ENCODE results near the gene WDR4. TPM values are rescaled to one million over a fixed set of nuclear protein-coding genes. Genes with fewer than 3 reads are reported as not detected.
A peak's percentile ranks its signal among the peaks of the same experiment; 100 is the strongest.

Gene WDR4
- total RNA-seq, 1 experiment from 2014 or later, result 15.3 TPM

DNA sequence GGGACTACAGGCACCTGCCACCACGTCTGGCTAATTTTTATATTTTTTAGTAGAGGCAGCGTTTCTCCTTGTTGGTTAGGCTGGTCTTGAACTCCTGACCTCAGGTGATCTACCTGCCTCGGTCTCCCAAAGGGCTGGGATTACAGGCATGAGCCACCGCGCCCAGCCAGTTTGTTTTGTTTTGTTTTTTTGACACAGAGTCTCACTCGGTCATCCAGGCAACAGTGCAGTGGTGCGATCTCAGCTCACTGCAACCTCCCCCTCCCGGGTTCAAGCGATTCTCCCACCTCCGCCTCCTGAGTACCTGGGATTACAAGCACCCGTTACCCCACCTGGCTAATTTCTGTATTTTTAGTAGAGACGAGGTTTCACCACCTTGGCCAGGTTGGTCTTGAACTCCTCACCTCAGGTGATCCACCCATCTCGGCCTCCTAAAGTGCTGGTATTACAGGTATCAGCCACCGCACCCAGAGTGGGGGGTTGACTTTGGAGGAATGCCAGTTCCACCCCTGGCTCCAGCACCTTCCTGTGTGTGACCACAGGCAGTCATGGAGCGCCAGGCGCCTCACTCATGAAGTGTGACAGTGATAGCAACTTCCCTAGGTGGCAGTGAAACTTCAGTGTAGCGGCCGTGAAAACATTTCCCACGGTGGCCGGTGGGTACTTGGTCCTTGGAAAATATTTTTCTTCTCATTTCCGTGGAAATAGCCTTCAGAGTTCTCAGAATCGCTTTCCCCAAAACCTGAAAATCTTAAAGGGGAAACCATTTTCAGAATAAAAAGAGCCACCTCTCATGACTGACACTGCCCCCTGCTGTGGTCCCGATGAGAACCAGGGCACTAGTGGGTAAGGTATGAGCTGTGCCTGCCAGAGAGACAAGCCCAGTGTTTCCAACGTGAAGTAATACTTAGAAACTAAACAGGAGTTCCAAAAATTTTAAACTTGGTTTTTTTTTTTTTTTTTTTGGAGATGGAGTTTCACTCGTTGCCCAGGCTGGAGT is 48.6 kb downstream of the WDR4 start:
- Histone ChIP-seq H3K4me3 (ENCODE audit: low read length) (no peak overlapping the region), H3K9me2 (replicated peaks; ENCODE audit: insufficient read depth, low read length) (no peaks in the 10 kb centered on the region), H3K79me2 (ENCODE audit: low read length) (no peaks in the 10 kb centered on the region), H2AFZ (ENCODE audit: low read length) (no peak overlapping the region), H3K27ac (ENCODE audit: low read length) (no peak overlapping the region), H3K27me3 (ENCODE audit: low read length) (no peaks in the 10 kb centered on the region), H3K9ac (ENCODE audit: low read length) (no peak overlapping the region), H3K36me3 (ENCODE audit: insufficient read depth, low read length) (no peaks in the 10 kb centered on the region), H3K4me1 (ENCODE audit: low read length) (peaks cover 6% of the 10 kb centered on the region), H3K9me3 (ENCODE audit: low read length) (no peaks in the 10 kb centered on the region), H4K20me1 (ENCODE audit: insufficient read depth, low read depth, low read length) (peaks cover 4% of the 10 kb centered on the region; the same call in 1 of the 2 replicates), H3K4me2 (ENCODE audit: low read depth, low read length, poor library complexity, severe bottlenecking) (no peak overlapping the region)
- peak; percentile 64 for DNase-seq

DNA sequence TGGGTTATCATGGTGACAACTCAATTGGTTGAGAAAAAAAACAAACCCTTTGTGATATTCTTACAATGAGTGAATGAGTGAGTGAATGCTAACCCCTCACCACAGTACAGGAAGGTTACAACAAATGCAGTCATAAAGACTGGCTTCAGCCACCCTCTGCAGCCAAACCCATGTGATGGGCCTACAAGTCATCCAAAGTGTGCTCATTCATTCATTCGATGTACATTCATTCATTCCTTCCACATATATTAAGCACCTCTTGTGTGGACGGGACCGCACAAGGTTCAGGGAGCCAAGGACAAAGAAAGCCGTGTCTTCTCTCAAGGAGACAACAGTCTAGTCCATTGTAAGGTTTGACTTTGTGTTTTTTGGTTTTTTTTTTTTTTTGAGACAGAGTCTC is 49.4 kb downstream of the WDR4 start:
- no peak overlapping the region for H3K4me2 ChIP-seq (ENCODE audit: low read depth, low read length, poor library complexity, severe bottlenecking)
- no peak overlapping the region for H2AFZ ChIP-seq (ENCODE audit: low read length)
- H3K9me3 ChIP-seq (ENCODE audit: low read length), result no peaks in the 10 kb centered on the region
- no peaks in the 10 kb centered on the region for H3K27me3 ChIP-seq (ENCODE audit: low read length)
- no peaks in the 10 kb centered on the region for H3K9me2 ChIP-seq (replicated peaks; ENCODE audit: insufficient read depth, low read length)
- no peaks in the 10 kb centered on the region for H3K36me3 ChIP-seq (ENCODE audit: insufficient read depth, low read length)
- H3K27ac ChIP-seq (ENCODE audit: low read length), result no peak overlapping the region
- H3K9ac ChIP-seq (ENCODE audit: low read length), result no peak overlapping the region
- H4K20me1 ChIP-seq (ENCODE audit: insufficient read depth, low read depth, low read length), result peaks cover 4% of the 10 kb centered on the region; the same call in 1 of the 2 replicates
- H3K79me2 ChIP-seq (ENCODE audit: low read length), result no peaks in the 10 kb centered on the region
- peak; percentile 48 for DNase-seq
- H3K4me3 ChIP-seq (ENCODE audit: low read length), result no peak overlapping the region
- H3K4me1 ChIP-seq (ENCODE audit: low read length), result peaks cover 6% of the 10 kb centered on the region

DNA sequence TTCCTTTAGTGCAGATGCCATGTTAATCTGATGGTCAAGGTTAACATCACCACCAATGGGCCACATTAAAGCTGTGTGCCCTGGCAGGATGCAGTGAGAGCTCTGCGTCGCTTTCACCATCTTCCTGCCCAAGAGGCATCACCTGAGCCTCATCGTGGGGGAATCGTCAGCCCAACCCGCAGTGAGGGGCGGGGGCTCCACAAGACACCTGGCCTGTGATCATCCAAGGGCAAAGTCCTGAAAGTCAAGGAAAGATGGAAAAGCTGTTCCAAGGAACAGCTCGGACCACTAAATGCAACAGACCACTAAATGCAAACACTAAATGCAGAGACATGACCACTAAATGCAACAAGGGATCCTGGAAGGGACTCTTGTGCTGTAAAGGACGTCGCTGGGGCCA is 49.9 kb downstream of the WDR4 start:
- Histone ChIP-seq H3K27ac (ENCODE audit: low read length) (no peak overlapping the region), H3K4me2 (ENCODE audit: low read depth, low read length, poor library complexity, severe bottlenecking) (no peak overlapping the region), H3K79me2 (ENCODE audit: low read length) (no peaks in the 10 kb centered on the region), H3K4me1 (ENCODE audit: low read length) (peaks cover 6% of the 10 kb centered on the region), H3K27me3 (ENCODE audit: low read length) (no peaks in the 10 kb centered on the region), H3K9ac (ENCODE audit: low read length) (no peak overlapping the region), H4K20me1 (ENCODE audit: insufficient read depth, low read depth, low read length) (peaks cover 4% of the 10 kb centered on the region; the same call in 1 of the 2 replicates), H3K9me3 (ENCODE audit: low read length) (no peaks in the 10 kb centered on the region), H3K4me3 (ENCODE audit: low read length) (no peak overlapping the region), H3K9me2 (replicated peaks; ENCODE audit: insufficient read depth, low read length) (no peaks in the 10 kb centered on the region), H3K36me3 (ENCODE audit: insufficient read depth, low read length) (no peaks in the 10 kb centered on the region), H2AFZ (ENCODE audit: low read length) (no peak overlapping the region)
- no peak for DNase-seq

DNA sequence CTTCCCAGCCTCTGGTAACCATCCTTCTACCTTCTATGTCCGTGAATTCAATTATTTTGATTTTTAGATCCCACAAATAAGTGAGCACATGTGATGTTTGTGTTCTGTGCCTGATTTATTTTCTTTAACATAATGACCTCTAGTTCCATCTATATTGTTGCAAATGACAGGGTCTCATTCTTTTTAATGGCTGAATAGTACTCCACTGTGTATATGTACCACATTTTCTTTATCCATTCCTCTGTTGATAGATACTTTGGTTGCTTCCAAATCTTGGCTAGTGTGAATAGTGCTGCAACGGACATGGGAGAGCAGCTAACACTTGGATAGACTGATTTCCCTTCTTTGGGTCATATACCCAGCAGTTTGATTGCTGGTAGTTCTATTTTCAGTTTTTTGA is 51.8 kb downstream of the WDR4 start:
- Histone ChIP-seq H2AFZ (ENCODE audit: low read length) (no peak overlapping the region), H3K4me1 (ENCODE audit: low read length) (peaks cover 6% of the 10 kb centered on the region)
- peak; percentile 39 for DNase-seq

DNA sequence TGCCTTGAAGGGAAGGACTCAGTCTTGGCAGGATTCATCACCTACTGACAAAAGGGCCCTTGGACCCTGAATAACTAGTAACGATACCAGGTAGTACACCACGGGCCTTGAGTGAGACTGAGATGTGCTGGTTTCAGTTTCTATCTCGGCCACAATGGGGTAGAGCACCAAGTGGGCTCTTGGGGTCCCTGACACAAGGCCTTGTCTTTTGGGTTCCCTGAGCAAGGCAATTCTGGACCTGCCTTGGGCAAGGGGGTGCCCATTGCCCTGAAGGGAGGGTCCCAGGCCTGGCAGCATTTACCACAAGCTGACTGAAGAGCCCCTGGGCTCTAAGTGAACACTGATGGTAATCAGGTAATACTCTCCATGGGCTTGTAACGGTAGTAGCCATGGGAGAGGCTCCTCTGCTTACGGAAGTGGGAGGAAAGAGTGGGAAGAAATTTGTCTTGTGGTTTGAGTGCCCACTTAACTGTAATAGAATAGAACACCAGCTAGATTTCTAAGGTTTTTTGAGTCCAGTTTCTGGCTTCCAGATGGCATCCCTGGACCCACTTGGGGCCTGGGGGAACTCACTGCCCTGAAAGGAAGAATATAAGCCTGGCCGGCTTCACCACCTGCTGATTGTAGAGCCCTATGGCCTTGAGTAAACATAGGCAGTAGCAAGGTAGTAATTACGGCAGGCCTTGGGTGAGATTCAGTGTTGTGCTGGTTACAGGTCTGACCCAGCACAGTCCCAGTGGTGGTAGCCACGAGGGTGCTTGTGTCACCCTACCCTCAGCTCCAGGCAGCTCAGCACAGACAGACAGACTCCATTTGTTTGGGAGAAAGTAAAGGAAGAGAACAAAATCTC is 58.5 kb downstream of the WDR4 start:
- no peak overlapping the region for H3K4me2 ChIP-seq (ENCODE audit: low read depth, low read length, poor library complexity, severe bottlenecking)
- no peaks in the 10 kb centered on the region for H3K9me3 ChIP-seq (ENCODE audit: low read length)
- H3K4me3 ChIP-seq (ENCODE audit: low read length), result no peak overlapping the region
- no peak overlapping the region for H2AFZ ChIP-seq (ENCODE audit: low read length)
- H3K27me3 ChIP-seq (ENCODE audit: low read length), result no peaks in the 10 kb centered on the region
- no peaks in the 10 kb centered on the region for H3K79me2 ChIP-seq (ENCODE audit: low read length)
- no peaks in the 10 kb centered on the region for H3K36me3 ChIP-seq (ENCODE audit: insufficient read depth, low read length)
- peak; percentile 26 for DNase-seq
- H4K20me1 ChIP-seq (ENCODE audit: insufficient read depth, low read depth, low read length), result 0 out of 2 replicates have a peak, but pooled peaks cover 3% of the 10 kb centered on the region
- no peaks in the 10 kb centered on the region for H3K9me2 ChIP-seq (replicated peaks; ENCODE audit: insufficient read depth, low read length)
- no peak overlapping the region for H3K9ac ChIP-seq (ENCODE audit: low read length)
- no peaks in the 10 kb centered on the region for H3K4me1 ChIP-seq (ENCODE audit: low read length)
- H3K27ac ChIP-seq (ENCODE audit: low read length), result no peak overlapping the region

More for the DNA sequence above, 51.8 kb downstream of the WDR4 start:
- Histone ChIP-seq H3K9me2 (replicated peaks; ENCODE audit: insufficient read depth, low read length) (no peaks in the 10 kb centered on the region), H3K9me3 (ENCODE audit: low read length) (no peaks in the 10 kb centered on the region), H3K79me2 (ENCODE audit: low read length) (no peaks in the 10 kb centered on the region), H3K4me2 (ENCODE audit: low read depth, low read length, poor library complexity, severe bottlenecking) (no peak overlapping the region), H3K27ac (ENCODE audit: low read length) (no peak overlapping the region), H4K20me1 (ENCODE audit: insufficient read depth, low read depth, low read length) (no peaks in the 10 kb centered on the region), H3K4me3 (ENCODE audit: low read length) (no peak overlapping the region), H3K36me3 (ENCODE audit: insufficient read depth, low read length) (no peaks in the 10 kb centered on the region), H3K27me3 (ENCODE audit: low read length) (no peaks in the 10 kb centered on the region), H3K9ac (ENCODE audit: low read length) (no peak overlapping the region)

DNA sequence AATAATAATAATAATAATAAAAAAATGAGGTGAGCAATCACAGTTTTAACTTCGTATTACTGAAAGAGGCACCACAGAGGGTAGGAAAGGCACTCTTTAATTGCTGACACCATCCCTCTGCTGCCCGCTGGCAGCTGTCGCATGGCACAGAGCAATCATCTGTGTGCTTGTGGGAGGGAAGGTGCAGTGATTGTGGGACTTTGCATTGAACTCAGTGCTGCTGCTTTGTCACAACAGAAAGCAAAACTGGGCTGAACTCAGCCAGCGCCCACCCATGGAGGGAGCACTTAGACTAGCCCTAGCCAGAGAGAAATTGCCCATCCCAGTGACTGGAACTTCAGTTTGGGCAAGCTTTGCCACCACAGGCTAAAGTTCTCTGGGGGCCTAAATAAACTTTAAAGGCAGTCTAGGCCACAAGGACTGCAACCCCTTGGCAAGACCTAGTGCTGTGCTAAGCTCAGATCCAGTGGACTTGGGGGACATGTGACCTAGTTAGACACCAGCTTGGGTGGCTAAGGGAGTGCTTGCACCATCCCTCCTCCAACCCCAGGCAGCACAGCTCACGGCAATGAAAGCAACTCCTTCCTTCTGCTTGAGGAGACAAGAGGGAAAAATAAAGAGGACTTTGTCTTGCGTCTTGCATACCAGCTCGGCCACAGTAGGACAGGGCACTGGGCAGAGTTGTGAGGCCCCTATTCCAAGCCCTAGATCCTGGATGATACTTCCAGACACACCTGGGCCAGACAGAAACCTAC is 59.3 kb downstream of the WDR4 start:
- Histone ChIP-seq H3K79me2 (ENCODE audit: low read length) (no peaks in the 10 kb centered on the region), H3K27me3 (ENCODE audit: low read length) (no peaks in the 10 kb centered on the region), H4K20me1 (ENCODE audit: insufficient read depth, low read depth, low read length) (0 out of 2 replicates have a peak, but pooled peaks cover 3% of the 10 kb centered on the region), H3K9ac (ENCODE audit: low read length) (no peak overlapping the region), H3K4me3 (ENCODE audit: low read length) (no peak overlapping the region), H2AFZ (ENCODE audit: low read length) (no peak overlapping the region), H3K4me2 (ENCODE audit: low read depth, low read length, poor library complexity, severe bottlenecking) (no peak overlapping the region), H3K9me2 (replicated peaks; ENCODE audit: insufficient read depth, low read length) (no peaks in the 10 kb centered on the region), H3K4me1 (ENCODE audit: low read length) (no peaks in the 10 kb centered on the region), H3K9me3 (ENCODE audit: low read length) (peaks cover 1% of the 10 kb centered on the region; the same call in 1 of the 2 replicates), H3K36me3 (ENCODE audit: insufficient read depth, low read length) (no peaks in the 10 kb centered on the region), H3K27ac (ENCODE audit: low read length) (no peak overlapping the region)
- DNase-seq, result peak; percentile 29

DNA sequence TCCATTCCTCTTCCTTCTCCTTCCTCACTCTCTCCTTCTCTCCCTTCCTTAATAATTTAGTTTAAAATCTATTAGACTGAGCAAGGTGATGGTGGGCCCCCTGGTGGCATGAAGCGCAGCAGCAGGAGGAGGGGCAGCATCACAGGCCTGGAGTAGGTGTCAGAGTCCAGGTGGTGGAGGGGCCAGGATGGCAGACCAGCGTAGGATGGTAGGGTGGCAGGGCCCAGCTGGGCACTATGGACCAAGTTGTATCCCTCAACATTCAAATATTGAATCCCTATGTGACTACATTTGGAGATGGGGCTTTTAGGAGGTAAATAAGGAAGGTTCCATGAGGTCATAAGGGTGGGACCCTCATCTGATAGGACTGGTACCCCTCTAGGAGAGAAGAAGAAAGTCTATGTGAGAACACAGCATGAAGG is 61.0 kb downstream of the WDR4 start:
- Histone ChIP-seq H3K4me2 (ENCODE audit: low read depth, low read length, poor library complexity, severe bottlenecking) (no peak overlapping the region), H3K27ac (ENCODE audit: low read length) (no peak overlapping the region)
- peak; percentile 78 for DNase-seq

More for the DNA sequence above, 61.0 kb downstream of the WDR4 start:
- Histone ChIP-seq H3K4me3 (ENCODE audit: low read length) (no peak overlapping the region), H2AFZ (ENCODE audit: low read length) (no peak overlapping the region), H3K4me1 (ENCODE audit: low read length) (no peaks in the 10 kb centered on the region), H3K9ac (ENCODE audit: low read length) (no peak overlapping the region), H3K79me2 (ENCODE audit: low read length) (no peaks in the 10 kb centered on the region), H3K9me3 (ENCODE audit: low read length) (peaks cover 3% of the 10 kb centered on the region; the same call in 1 of the 2 replicates), H3K9me2 (replicated peaks; ENCODE audit: insufficient read depth, low read length) (no peaks in the 10 kb centered on the region), H3K36me3 (ENCODE audit: insufficient read depth, low read length) (no peaks in the 10 kb centered on the region), H4K20me1 (ENCODE audit: insufficient read depth, low read depth, low read length) (0 out of 2 replicates have a peak, but pooled peaks cover 3% of the 10 kb centered on the region), H3K27me3 (ENCODE audit: low read length) (no peaks in the 10 kb centered on the region)
